K562 (cell line): Measurements from ENCODE around the gene MXD3. TPM values are rescaled to one million over a fixed set of nuclear protein-coding genes. Genes with fewer than 3 reads are reported as not detected.

Source experiments
- ILF3 ChIP-seq: fragments of 450-650 bp; IDR thresholded peaks from 2 replicates; pipeline ENCODE4 v1.6.1; 2018; ENCODE audit warnings: antibody characterized with exemption, mild to moderate bottlenecking, moderate library complexity, borderline replicate concordance
- KLF6 ChIP-seq: fragments of 250-450 bp; sonication (Bioruptor Pico); IDR thresholded peaks from 2 replicates; pipeline ENCODE4 v1.4.0; 2020; ENCODE audit warnings: mild to moderate bottlenecking, moderate library complexity, borderline replicate concordance
- L3MBTL2 ChIP-seq: fragments of 450-650 bp; IDR thresholded peaks from 2 replicates; pipeline ENCODE4 v1.6.1; 2016; ENCODE audit warnings: mild to moderate bottlenecking, moderate library complexity
- MYBL2 ChIP-seq, 2 experiments: fragments of 450-650 bp in 1 of 2; sonication (generic) in 1 of 2; formaldehyde crosslinking in 1 of 2; IDR thresholded peaks; 2 replicates each; pipeline versions ENCODE4 v1.6.1 to v1.8.1; 2017 to 2022; ENCODE audit warnings: borderline replicate concordance in 1 of 2, inconsistent platforms in 1 of 2, low read depth in 1 of 2, mild to moderate bottlenecking in 1 of 2, missing genetic modification reagents in 1 of 2, moderate library complexity in 1 of 2
- MYC ChIP-seq, 2 experiments: fragments of 250-450 bp in 1 of 2; sonication (Bioruptor Pico) in 1 of 2; IDR thresholded peaks; 2 replicates each; pipeline versions ENCODE4 v1.5.1 to v1.6.1; 2012 to 2021; ENCODE audit warnings: low read depth in 2 of 2, borderline replicate concordance in 1 of 2, improper control_type of control experiment in 1 of 2, low read length in 1 of 2, mild to moderate bottlenecking in 1 of 2, moderate library complexity in 1 of 2
- NBN ChIP-seq: fragments of 450-650 bp; IDR thresholded peaks from 2 replicates; pipeline ENCODE4 v1.6.1; 2016; ENCODE audit warnings: low read depth, mild to moderate bottlenecking
- NCOA4 ChIP-seq: fragments of 450-650 bp; IDR thresholded peaks from 2 replicates; pipeline ENCODE4 v1.6.1; 2018; ENCODE audit warnings: mild to moderate bottlenecking; ENCODE audit not compliant: partially characterized antibody
- NEUROD1 ChIP-seq: fragments of 150-350 bp; IDR thresholded peaks from 2 replicates; pipeline ENCODE4 v1.6.1; 2014; ENCODE audit warnings: borderline replicate concordance, low read length, low read depth; ENCODE audit not compliant: partially characterized antibody
- NFE2 ChIP-seq: IDR thresholded peaks from 2 replicates; pipeline ENCODE4 v1.6.1; 2014; ENCODE audit warnings: antibody characterized with exemption, low read depth
- PHF8 ChIP-seq: fragments of 200-600 bp; sonication (generic); IDR thresholded peaks from 2 replicates; pipeline ENCODE4 v1.6.1; 2012; ENCODE audit warnings: mixed run types, mild to moderate bottlenecking, inconsistent platforms, low read length, moderate library complexity, borderline replicate concordance
- POLR2G ChIP-seq: fragments of 200-400 bp; formaldehyde crosslinking; IDR thresholded peaks from 2 replicates; pipeline ENCODE4 v1.6.1; 2017; ENCODE audit warnings: low read depth, mild to moderate bottlenecking, antibody characterized with exemption, low read length, moderate library complexity
- POLR3A ChIP-seq: IDR thresholded peaks from 2 replicates; pipeline ENCODE4 v1.6.1; 2011; ENCODE audit warnings: borderline replicate concordance, mild to moderate bottlenecking, moderate library complexity; ENCODE audit not compliant: insufficient read length, insufficient read depth; ENCODE audit errors: extremely low read depth
- PTTG1 ChIP-seq: fragments of 450-650 bp; IDR thresholded peaks from 2 replicates; pipeline ENCODE4 v1.6.1; 2016; ENCODE audit warnings: low read depth, mild to moderate bottlenecking, missing genetic modification characterization, missing compliant biosample characterization
- RB1 ChIP-seq: fragments of 450-650 bp; IDR thresholded peaks from 2 replicates; pipeline ENCODE4 v1.6.1; 2017; ENCODE audit warnings: low read depth, mild to moderate bottlenecking
- RBM39 ChIP-seq: fragments of 200-400 bp; formaldehyde crosslinking; optimal IDR thresholded peaks from 2 replicates; pipeline ENCODE3; 2018; ENCODE audit warnings: low read depth, low read length
- SAFB ChIP-seq: fragments of 200-400 bp; formaldehyde crosslinking; IDR thresholded peaks from 2 replicates; pipeline ENCODE4 v1.6.1; 2017; ENCODE audit warnings: low read depth, low read length, borderline replicate concordance
- SP1 ChIP-seq: sonication (generic); formaldehyde crosslinking; IDR thresholded peaks from 2 replicates; pipeline ENCODE4 v1.8.1; 2022; ENCODE audit warnings: mild to moderate bottlenecking, missing genetic modification reagents
- TCFL5 ChIP-seq: fragments of 250-450 bp; sonication (Bioruptor Pico); conservative IDR thresholded peaks from 2 replicates; pipeline ENCODE4 v1.6.1; 2021; ENCODE audit warnings: mild to moderate bottlenecking, moderate library complexity, matching md5 sums
- ZFP36 ChIP-seq: fragments of 150-350 bp; IDR thresholded peaks from 2 replicates; pipeline ENCODE4 v1.6.1; 2018; ENCODE audit warnings: low read length, low read depth; ENCODE audit not compliant: partially characterized antibody
- ZNF551 ChIP-seq: fragments of 250-450 bp; sonication (Bioruptor Pico); IDR thresholded peaks from 2 replicates; pipeline ENCODE4 v1.5.0; 2021; ENCODE audit warnings: mild to moderate bottlenecking, moderate library complexity
- ZNF707 ChIP-seq: fragments of 250-450 bp; sonication (Bioruptor Pico); conservative IDR thresholded peaks from 2 replicates; pipeline ENCODE4 v1.8.0; 2022; ENCODE audit warnings: inconsistent platforms, mild to moderate bottlenecking, moderate library complexity
- ZNF766 ChIP-seq: fragments of 200-800 bp; sonication (Bioruptor generic); conservative IDR thresholded peaks from 2 replicates; pipeline ENCODE4 v1.6.1; 2016; ENCODE audit warnings: missing genetic modification characterization, missing compliant biosample characterization
- polyA plus RNA-seq, 8 experiments: library from polyadenylated mRNA; depleted of rRNA in 4 of 8; stranded (reverse) in 5 of 8; unstranded in 3 of 8; fragments of >200 nt; fragmentation: Nextera tagmentation in 2 of 8; fragmentation: Illumina TruSeq in 1 of 8; extraction: Ambion mirVana in 2 of 8; extraction: Trizol in 1 of 8; gene quantifications; 2 replicates each; pipeline versions ENCODE4 v1.2.1 to v1.2.3, GENCODE V29; 2011 to 2014; ENCODE audit warnings: inconsistent platforms in 1 of 8, missing spikeins in 1 of 8
- total RNA-seq, 7 experiments: library from RNA; depleted of rRNA in 6 of 7; stranded (reverse); fragments of >200 nt in 6 of 7; fragmentation: Illumina TruSeq in 2 of 7; extraction: Trizol in 2 of 7; gene quantifications; 2 replicates each; pipeline versions ENCODE4 v1.2.1 to v1.2.3, GENCODE V29; 2011 to 2021; ENCODE audit warnings: low replicate concordance in 1 of 7
- TF ChIP-seq, protein P1 (sequence below): sonication (generic); formaldehyde crosslinking; IDR thresholded peaks from 2 replicates; pipeline ENCODE4 v1.8.0; 2022; ENCODE audit warnings: missing genetic modification reagents, mild to moderate bottlenecking, moderate library complexity, borderline replicate concordance
- TF ChIP-seq, protein P2 (sequence below), 2 experiments: fragments of 450-650 bp; IDR thresholded peaks; 2 replicates each; pipeline ENCODE4 v1.6.1; 2016

The MXD3 gene
- total and polyA plus RNA-seq, 9 of the 15 experiments (the other 6 are each of a cell fraction or from before 2014, with no cell fraction given): 0.28 to 24.8 (median 4.5) TPM

DNA sequence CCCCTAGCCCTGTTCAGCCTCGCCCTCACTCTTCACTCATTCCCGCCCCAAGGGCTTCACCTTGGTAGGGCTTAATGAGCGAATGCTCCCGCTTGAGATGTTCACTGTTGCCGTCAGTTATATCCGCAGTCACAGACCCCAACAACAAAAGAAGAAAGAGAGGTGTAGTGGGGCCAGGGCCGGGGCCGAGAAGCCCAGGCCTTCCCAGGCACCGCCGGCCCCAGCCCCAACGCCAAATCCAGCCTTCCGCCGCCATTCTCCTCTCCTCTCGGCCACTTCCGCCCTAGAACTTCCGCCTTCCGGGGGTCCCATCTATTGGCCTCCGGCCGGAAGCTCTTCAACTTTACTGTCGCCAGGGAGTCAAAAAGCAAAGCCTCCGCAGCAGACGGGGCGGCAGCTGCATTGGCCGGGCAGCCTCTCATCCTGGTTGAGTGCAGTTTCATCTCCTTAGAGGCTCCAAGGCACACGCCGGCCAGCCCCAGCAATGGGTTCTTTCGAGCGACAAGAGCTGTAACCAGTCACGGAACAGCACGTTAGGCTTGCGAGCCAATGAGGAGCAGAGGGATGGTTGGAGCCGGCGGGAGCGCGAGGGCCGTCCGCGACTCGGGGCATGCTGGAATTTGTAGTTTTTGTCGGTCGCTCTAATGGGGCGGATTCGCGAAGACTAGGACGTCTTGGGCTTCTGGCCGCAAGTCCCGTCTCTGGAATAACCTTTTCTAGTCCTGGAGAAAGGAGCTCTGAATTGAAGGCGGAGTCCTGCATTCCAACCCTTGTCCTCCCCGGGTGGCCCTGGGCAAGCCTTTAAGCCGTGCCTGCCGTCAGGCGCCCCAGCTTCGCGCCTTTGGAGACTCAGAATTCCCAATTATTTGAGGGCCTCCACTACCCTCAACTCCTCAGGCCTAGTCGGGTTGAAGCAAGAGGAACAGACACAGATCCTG, 40.0 kb upstream of the MXD3 start, which contains the start of gene LMAN2 (continued):
- TF ChIP-seq NCOA4 (no peak), POLR3A (no peak), ILF3 (no peak), PHF8 (peak; percentile 92), RBM39 (no peak), L3MBTL2 (peak; percentile 71), ZNF551 (no peak), NBN (peak; percentile 88), NEUROD1 (peak; percentile 86), MYC (IDR thresholded peaks at IDR 0.05; ENCODE audit: low read depth, low read length) (no peak; the same call in 1 of the 2 replicates), MYC (CRISPR knock-in tag; IDR thresholded peaks at IDR 0.05; ENCODE audit: borderline replicate concordance, low read depth) (peak; percentile 76; the same call in 1 of the 2 replicates), NFE2 (peak; percentile 66), ZFP36 (no peak), PTTG1 (tag) (no peak), TCFL5 (no peak), ZNF707 (CRISPR knock-in tag) (0 out of 2 replicates have a peak, but pooled peaks have one; percentile 34), KLF6 (no peak), SP1 (CRISPR knock-in tag) (peak; percentile 91), SAFB (no peak), MYBL2 (IDR thresholded peaks at IDR 0.05; ENCODE audit: low read depth) (no peak; the same call in 1 of the 2 replicates), MYBL2 (CRISPR knock-in tag; IDR thresholded peaks at IDR 0.05; ENCODE audit: borderline replicate concordance) (no peak), POLR2G (peak; percentile 90), ZNF766 (CRISPR knock-in tag) (no peak; the same call in 1 of the 2 replicates), RB1 (peak; percentile 53)
- TF ChIP-seq, protein P1, sequence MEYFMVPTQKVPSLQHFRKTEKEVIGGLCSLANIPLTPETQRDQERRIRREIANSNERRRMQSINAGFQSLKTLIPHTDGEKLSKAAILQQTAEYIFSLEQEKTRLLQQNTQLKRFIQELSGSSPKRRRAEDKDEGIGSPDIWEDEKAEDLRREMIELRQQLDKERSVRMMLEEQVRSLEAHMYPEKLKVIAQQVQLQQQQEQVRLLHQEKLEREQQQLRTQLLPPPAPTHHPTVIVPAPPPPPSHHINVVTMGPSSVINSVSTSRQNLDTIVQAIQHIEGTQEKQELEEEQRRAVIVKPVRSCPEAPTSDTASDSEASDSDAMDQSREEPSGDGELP (CRISPR knock-in tag): peak; percentile 84
- TF ChIP-seq, protein P2, sequence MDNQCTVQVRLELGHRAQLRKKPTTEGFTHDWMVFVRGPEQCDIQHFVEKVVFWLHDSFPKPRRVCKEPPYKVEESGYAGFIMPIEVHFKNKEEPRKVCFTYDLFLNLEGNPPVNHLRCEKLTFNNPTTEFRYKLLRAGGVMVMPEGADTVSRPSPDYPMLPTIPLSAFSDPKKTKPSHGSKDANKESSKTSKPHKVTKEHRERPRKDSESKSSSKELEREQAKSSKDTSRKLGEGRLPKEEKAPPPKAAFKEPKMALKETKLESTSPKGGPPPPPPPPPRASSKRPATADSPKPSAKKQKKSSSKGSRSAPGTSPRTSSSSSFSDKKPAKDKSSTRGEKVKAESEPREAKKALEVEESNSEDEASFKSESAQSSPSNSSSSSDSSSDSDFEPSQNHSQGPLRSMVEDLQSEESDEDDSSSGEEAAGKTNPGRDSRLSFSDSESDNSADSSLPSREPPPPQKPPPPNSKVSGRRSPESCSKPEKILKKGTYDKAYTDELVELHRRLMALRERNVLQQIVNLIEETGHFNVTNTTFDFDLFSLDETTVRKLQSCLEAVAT (IDR thresholded peaks at IDR 0.05): peak; percentile 52 to 69; a peak in 2 of 4 replicates
